GM21576 (cell line): ENCODE results near the gene CDYL2.
"Not testable (repeated sequence)": the region's sequence is repeated elsewhere in the genome, so short reads cannot be mapped to it uniquely, and the experiment has no call there.

Source experiments
- ATAC-seq: cut with Tn5 transposase; IDR thresholded peaks from one replicate; pipeline ENCODE4 v1.9.1; 2021; ENCODE audit warnings: mild to moderate bottlenecking, moderate library complexity; ENCODE audit not compliant: unreplicated experiment

CDYL2 gene

GRCh38 chr16:80674884-80675283, 129.5 kb downstream of the CDYL2 start:
- ATAC-seq: no peak

- ATAC-seq: no peak
Observed at GRCh38 chr16:80672379-80672778, 132.0 kb downstream of the CDYL2 start.

GRCh38 chr16:80671281-80671849, 133.0 kb downstream of the CDYL2 start:
- ATAC-seq: peak; percentile 63

- no peak for ATAC-seq
Observed at GRCh38 chr16:80670170-80670865, 134.1 kb downstream of the CDYL2 start.

- no peak for ATAC-seq
Observed at GRCh38 chr16:80669673-80670072, 134.7 kb downstream of the CDYL2 start.

GRCh38 chr16:80667925-80668324, 136.5 kb downstream of the CDYL2 start:
- ATAC-seq: no peak

- ATAC-seq: no peak
Observed at GRCh38 chr16:80667251-80667560, 137.2 kb downstream of the CDYL2 start.

- ATAC-seq: no peak
Observed at GRCh38 chr16:80666378-80667250, 137.8 kb downstream of the CDYL2 start.

GRCh38 chr16:80665356-80665755, 139.0 kb downstream of the CDYL2 start:
- ATAC-seq: no peak

GRCh38 chr16:80664786-80665185, 139.6 kb downstream of the CDYL2 start:
- no peak for ATAC-seq

GRCh38 chr16:80664226-80664625, 140.2 kb downstream of the CDYL2 start:
- no peak for ATAC-seq

GRCh38 chr16:80663078-80663477, 141.3 kb downstream of the CDYL2 start:
- no peak for ATAC-seq

- ATAC-seq: no peak
Observed at GRCh38 chr16:80659865-80660264, 144.5 kb downstream of the CDYL2 start.

- ATAC-seq: peak; percentile 92
Observed at GRCh38 chr16:80656711-80657150, 147.7 kb downstream of the CDYL2 start.

GRCh38 chr16:80656161-80656560, 148.2 kb downstream of the CDYL2 start:
- no peak for ATAC-seq

GRCh38 chr16:80655751-80656150, 148.6 kb downstream of the CDYL2 start:
- no peak for ATAC-seq

- ATAC-seq: no peak
Observed at GRCh38 chr16:80654094-80654862, 150.1 kb downstream of the CDYL2 start.

- no peak for ATAC-seq
Observed at GRCh38 chr16:80652441-80652840, 152.0 kb downstream of the CDYL2 start.

GRCh38 chr16:80650281-80650680, 154.1 kb downstream of the CDYL2 start:
- ATAC-seq: not testable (repeated sequence)

GRCh38 chr16:80640316-80640715, 164.1 kb downstream of the CDYL2 start:
- no peak for ATAC-seq

- no peak for ATAC-seq
Observed at GRCh38 chr16:80639636-80640035, 164.8 kb downstream of the CDYL2 start.
